ENCODE data around the gene HSF5.

GRCh38 chr17:58510075-58510474 lies 21.9 kb upstream of the HSF5 start:
- TF ChIP-seq, protein P1, sequence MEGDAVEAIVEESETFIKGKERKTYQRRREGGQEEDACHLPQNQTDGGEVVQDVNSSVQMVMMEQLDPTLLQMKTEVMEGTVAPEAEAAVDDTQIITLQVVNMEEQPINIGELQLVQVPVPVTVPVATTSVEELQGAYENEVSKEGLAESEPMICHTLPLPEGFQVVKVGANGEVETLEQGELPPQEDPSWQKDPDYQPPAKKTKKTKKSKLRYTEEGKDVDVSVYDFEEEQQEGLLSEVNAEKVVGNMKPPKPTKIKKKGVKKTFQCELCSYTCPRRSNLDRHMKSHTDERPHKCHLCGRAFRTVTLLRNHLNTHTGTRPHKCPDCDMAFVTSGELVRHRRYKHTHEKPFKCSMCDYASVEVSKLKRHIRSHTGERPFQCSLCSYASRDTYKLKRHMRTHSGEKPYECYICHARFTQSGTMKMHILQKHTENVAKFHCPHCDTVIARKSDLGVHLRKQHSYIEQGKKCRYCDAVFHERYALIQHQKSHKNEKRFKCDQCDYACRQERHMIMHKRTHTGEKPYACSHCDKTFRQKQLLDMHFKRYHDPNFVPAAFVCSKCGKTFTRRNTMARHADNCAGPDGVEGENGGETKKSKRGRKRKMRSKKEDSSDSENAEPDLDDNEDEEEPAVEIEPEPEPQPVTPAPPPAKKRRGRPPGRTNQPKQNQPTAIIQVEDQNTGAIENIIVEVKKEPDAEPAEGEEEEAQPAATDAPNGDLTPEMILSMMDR (IDR thresholded peaks at IDR 0.05) = no peak
- TF ChIP-seq POLR2A (IDR thresholded peaks at IDR 0.05) = no peak
- TF ChIP-seq EP300 (IDR thresholded peaks at IDR 0.05) = no peak

Measured in suprapubic skin (tissue), 3 donors.